Measurements from ENCODE around the gene JAK1.

DNA sequence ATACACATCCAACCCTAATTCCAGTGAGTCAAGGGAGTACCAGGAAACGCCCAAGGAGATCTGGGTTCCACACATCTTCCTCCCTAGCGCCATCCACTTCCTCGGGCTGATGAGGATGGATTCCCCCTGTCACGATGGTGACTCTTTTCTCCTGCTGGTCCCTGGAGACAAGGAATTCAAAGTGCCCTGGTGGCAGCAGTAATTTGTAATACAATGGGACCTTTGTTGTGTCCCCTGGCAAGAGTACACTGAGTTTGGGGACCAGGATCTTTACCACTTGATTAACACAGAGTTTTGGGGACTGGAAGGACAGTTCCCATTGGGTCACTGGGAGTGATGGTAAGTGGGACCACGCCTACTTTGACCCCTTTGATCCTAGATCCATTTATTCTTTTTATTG, 9.4 kb upstream of the JAK1 start:
- TF ChIP-seq EGR1 (IDR thresholded peaks at IDR 0.05) (no peak), RAD21 (IDR thresholded peaks at IDR 0.05; ENCODE audit: low read depth) (no peak), REST (IDR thresholded peaks at IDR 0.05; ENCODE audit: low read depth) (no peak), TAF1 (IDR thresholded peaks at IDR 0.05; ENCODE audit: low read depth) (no peak), ZBTB7A (IDR thresholded peaks at IDR 0.05; ENCODE audit: low read depth) (no peak), MAX (IDR thresholded peaks at IDR 0.05) (no peak), CEBPB (IDR thresholded peaks at IDR 0.05) (no peak), CREB1 (IDR thresholded peaks at IDR 0.05; ENCODE audit: low read depth) (no peak)

Measured in Ishikawa (cell line).